ENCODE data around the gene AVP. TPM values are rescaled to one million over a fixed set of nuclear protein-coding genes. Genes with fewer than 3 reads are reported as not detected.
"Not testable (repeated sequence)": the region's sequence is repeated elsewhere in the genome, so short reads cannot be mapped to it uniquely, and the experiment has no call there.

The AVP gene
- total RNA-seq, 1 experiment from 2014 or later, result not detected

- no peaks in the 10 kb centered on the region for H3K27me3 Mint-ChIP-seq (ENCODE audit: unreplicated experiment)
- H3K9me3 Mint-ChIP-seq (ENCODE audit: low read depth, unreplicated experiment), result no peaks in the 10 kb centered on the region
- peaks cover 7% of the 10 kb centered on the region for H3K4me1 Mint-ChIP-seq (ENCODE audit: low read depth, unreplicated experiment)
- CTCF ChIA-PET, result no interaction called here
- H3K36me3 Mint-ChIP-seq (ENCODE audit: insufficient read depth, unreplicated experiment), result peaks cover 7% of the 10 kb centered on the region
- no peak for DNase-seq
- no TSS peak for BruUV-seq (replicated peaks)
- intact Hi-C loops (cut with micrococcal nuclease; ENCODE audit: unreplicated experiment), result no loop called here
- H3K27ac Mint-ChIP-seq (ENCODE audit: unreplicated experiment), result no peak overlapping the region
- TF ChIP-seq, protein P1, sequence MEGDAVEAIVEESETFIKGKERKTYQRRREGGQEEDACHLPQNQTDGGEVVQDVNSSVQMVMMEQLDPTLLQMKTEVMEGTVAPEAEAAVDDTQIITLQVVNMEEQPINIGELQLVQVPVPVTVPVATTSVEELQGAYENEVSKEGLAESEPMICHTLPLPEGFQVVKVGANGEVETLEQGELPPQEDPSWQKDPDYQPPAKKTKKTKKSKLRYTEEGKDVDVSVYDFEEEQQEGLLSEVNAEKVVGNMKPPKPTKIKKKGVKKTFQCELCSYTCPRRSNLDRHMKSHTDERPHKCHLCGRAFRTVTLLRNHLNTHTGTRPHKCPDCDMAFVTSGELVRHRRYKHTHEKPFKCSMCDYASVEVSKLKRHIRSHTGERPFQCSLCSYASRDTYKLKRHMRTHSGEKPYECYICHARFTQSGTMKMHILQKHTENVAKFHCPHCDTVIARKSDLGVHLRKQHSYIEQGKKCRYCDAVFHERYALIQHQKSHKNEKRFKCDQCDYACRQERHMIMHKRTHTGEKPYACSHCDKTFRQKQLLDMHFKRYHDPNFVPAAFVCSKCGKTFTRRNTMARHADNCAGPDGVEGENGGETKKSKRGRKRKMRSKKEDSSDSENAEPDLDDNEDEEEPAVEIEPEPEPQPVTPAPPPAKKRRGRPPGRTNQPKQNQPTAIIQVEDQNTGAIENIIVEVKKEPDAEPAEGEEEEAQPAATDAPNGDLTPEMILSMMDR (IDR thresholded peaks at IDR 0.05; ENCODE audit: unreplicated experiment), result no peak
- H3K4me3 Mint-ChIP-seq (ENCODE audit: low read depth, unreplicated experiment), result no peak overlapping the region
Measured at GRCh38 chr20:3123542-3123941, 39.0 kb upstream of the AVP start.

DNA sequence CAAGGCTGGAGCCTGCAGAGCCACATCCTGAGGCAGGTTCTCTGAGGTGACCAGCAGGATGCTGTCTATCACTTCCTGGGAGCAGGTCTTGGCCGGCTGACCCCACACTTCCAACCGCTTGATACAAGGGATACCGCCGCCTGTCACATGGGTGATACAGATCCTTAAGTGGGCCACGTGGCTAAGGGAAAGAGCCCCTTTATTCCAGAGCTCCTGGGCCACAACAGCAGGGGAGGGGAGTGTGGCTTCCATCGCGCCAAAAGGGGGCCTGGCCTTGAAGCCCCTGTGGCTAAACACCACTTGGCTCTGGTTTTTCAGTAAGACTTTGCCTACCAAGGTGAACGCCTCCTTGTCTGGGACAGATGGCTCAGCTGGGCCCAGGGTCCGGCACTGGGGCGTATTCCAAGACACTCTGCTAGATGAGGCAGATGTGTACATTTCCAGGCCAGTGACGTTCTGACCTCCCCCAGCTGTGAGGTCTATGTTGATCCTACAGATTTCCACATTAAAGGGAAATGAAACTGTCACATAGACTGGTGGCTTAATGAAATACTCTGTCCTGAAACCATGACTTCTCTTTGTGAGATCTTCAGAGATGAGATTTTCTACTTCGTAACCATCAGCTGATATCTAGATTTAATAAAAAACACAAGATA is 37.6 kb upstream of the AVP start:
- CTCF ChIA-PET, result no interaction called here
- Mint-ChIP-seq H3K9me3 (ENCODE audit: low read depth, unreplicated experiment) (no peaks in the 10 kb centered on the region), H3K27ac (ENCODE audit: unreplicated experiment) (no peak overlapping the region), H3K27me3 (ENCODE audit: unreplicated experiment) (no peaks in the 10 kb centered on the region), H3K36me3 (ENCODE audit: insufficient read depth, unreplicated experiment) (peaks cover 7% of the 10 kb centered on the region), H3K4me3 (ENCODE audit: low read depth, unreplicated experiment) (no peak overlapping the region), H3K4me1 (ENCODE audit: low read depth, unreplicated experiment) (peaks cover 7% of the 10 kb centered on the region)
- TF ChIP-seq, protein P1 (IDR thresholded peaks at IDR 0.05; ENCODE audit: unreplicated experiment), result no peak
- no peak for DNase-seq
- intact Hi-C loops (cut with micrococcal nuclease; ENCODE audit: unreplicated experiment), result no loop called here
- BruUV-seq (replicated peaks), result no TSS peak

DNA sequence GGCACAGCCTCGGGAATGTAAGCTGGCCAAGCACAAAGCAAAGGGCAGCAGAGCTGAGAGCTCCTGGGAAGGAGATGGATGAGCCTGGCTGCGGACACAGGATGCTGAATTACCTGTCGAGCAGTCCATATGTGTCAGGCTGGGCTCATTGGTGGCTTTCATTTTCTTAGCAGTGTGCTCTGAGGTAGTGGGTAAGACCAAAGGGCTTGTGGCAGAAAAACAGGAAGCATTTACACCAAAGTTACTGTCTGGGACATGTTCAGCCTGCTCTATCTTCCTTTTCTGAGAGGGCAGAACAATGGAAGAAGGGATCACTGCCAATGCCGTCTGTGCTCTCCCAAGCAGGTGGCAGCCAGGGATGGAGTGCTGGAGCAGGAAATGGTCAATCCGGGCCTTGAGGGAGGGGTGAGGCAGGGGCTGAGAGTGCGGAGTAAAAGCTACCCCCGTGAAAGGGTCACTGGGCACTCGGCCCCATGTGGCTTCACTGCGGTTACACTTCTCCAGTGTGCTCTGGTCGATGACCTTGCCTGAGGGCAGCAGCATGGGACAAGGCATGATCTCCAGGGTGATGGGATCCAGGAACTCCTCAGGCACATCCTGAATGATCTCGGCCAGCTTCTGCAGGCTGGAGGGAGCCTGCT is 36.9 kb upstream of the AVP start:
- BruUV-seq (replicated peaks), result no TSS peak
- H3K36me3 Mint-ChIP-seq (ENCODE audit: insufficient read depth, unreplicated experiment), result peaks cover 7% of the 10 kb centered on the region
- CTCF ChIA-PET, result no interaction called here
- no peak for DNase-seq
- intact Hi-C loops (cut with micrococcal nuclease; ENCODE audit: unreplicated experiment), result no loop called here
- H3K27ac Mint-ChIP-seq (ENCODE audit: unreplicated experiment), result no peak overlapping the region
- no peaks in the 10 kb centered on the region for H3K9me3 Mint-ChIP-seq (ENCODE audit: low read depth, unreplicated experiment)
- H3K27me3 Mint-ChIP-seq (ENCODE audit: unreplicated experiment), result no peaks in the 10 kb centered on the region
- H3K4me1 Mint-ChIP-seq (ENCODE audit: low read depth, unreplicated experiment), result peaks cover 7% of the 10 kb centered on the region
- TF ChIP-seq, protein P1 (IDR thresholded peaks at IDR 0.05; ENCODE audit: unreplicated experiment), result no peak
- no peak overlapping the region for H3K4me3 Mint-ChIP-seq (ENCODE audit: low read depth, unreplicated experiment)

DNA sequence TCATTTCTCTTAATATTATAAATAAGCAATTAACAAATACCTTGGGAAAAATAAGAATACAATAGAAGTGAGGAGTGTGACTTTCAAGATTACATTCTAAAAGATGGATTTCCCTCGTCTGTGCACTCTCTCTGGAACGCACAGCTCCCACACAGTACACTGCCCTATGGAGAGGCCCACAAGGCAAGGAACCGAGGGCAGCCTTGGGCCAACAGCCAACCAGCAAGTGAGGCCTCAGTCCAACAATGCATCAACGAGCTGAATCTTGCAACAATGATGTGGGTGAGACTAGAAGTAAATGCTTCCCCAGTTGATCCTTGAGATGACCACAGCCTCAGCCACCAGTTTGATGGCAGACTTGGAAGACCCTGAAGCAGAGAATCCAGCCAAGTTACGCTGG is 34.5 kb upstream of the AVP start:
- Mint-ChIP-seq H3K27ac (ENCODE audit: unreplicated experiment) (no peak overlapping the region), H3K4me3 (ENCODE audit: low read depth, unreplicated experiment) (no peak overlapping the region), H3K9me3 (ENCODE audit: low read depth, unreplicated experiment) (no peaks in the 10 kb centered on the region), H3K27me3 (ENCODE audit: unreplicated experiment) (no peaks in the 10 kb centered on the region), H3K36me3 (ENCODE audit: insufficient read depth, unreplicated experiment) (no peaks in the 10 kb centered on the region), H3K4me1 (ENCODE audit: low read depth, unreplicated experiment) (peaks cover 7% of the 10 kb centered on the region)
- BruUV-seq (replicated peaks), result no TSS peak
- intact Hi-C loops (cut with micrococcal nuclease; ENCODE audit: unreplicated experiment), result loop anchor here (5.0 kb wide), 1 partner anchor 67 kb away; no protein-coding TSS in a partner anchor
- no peak for DNase-seq
- CTCF ChIA-PET, result no interaction called here
- TF ChIP-seq, protein P1 (IDR thresholded peaks at IDR 0.05; ENCODE audit: unreplicated experiment), result no peak

GRCh38 chr20:3117839-3118379 is 33.4 kb upstream of the AVP start:
- H3K27ac Mint-ChIP-seq (ENCODE audit: unreplicated experiment); H3K36me3 Mint-ChIP-seq (ENCODE audit: insufficient read depth, unreplicated experiment); H3K9me3 Mint-ChIP-seq (ENCODE audit: low read depth, unreplicated experiment); H3K27me3 Mint-ChIP-seq (ENCODE audit: unreplicated experiment); CTCF ChIA-PET; H3K4me1 Mint-ChIP-seq (ENCODE audit: low read depth, unreplicated experiment); H3K4me3 Mint-ChIP-seq (ENCODE audit: low read depth, unreplicated experiment); BruUV-seq (replicated peaks): not testable (repeated sequence)
- peak; percentile 24 for DNase-seq
- intact Hi-C loops (cut with micrococcal nuclease; ENCODE audit: unreplicated experiment), result loop anchor here (5.0 kb wide), 1 partner anchor 66 kb away; no protein-coding TSS in a partner anchor
